ENCODE data around the gene AGBL3.
"Not testable (repeated sequence)": the region's sequence is repeated elsewhere in the genome, so short reads cannot be mapped to it uniquely, and the experiment has no call there.

AGBL3 gene

DNA sequence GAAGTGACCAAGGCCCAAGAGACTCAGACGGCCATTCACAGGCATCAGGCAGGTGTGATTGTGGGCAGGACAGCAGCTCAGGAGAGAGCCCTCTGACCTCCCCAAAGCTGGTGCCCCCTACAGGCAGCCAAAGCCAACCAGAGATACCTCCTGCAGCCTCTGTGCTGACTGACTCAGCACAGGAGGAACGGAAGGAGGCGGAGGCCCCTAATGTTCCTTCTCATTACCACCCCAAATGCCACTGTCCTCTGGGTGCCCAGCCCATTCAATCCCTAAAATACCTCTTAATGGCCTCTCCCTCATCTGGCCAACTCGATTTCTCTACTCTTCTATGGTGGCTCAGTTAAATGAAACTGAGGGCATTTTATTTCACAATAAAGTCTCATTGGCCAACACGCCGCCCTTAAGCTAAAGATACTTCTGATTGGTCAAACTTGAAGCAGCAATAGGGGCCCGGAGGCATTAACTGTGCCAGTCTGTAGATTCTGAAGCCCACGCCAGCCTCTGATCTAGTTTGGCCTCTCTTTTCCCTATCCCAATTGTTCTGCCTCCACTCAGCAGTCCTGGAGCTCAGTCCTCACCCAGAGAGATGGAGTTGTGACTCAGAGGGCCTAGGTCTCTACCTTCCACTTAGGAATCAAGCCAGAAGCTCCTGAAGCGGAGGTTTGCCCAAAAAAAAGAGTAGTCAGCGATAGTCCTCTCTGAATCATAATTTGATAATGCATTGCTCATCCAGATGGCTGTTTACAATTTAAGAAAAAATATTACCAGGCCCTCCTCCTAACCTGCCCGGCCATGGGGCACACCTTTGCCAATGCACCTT is 183.0 kb downstream of the AGBL3 start:
- DNase-seq, result peak; percentile 39

- DNase-seq, result no peak
Observed at GRCh38 chr7:135169964-135170273, 183.6 kb downstream of the AGBL3 start.

DNA sequence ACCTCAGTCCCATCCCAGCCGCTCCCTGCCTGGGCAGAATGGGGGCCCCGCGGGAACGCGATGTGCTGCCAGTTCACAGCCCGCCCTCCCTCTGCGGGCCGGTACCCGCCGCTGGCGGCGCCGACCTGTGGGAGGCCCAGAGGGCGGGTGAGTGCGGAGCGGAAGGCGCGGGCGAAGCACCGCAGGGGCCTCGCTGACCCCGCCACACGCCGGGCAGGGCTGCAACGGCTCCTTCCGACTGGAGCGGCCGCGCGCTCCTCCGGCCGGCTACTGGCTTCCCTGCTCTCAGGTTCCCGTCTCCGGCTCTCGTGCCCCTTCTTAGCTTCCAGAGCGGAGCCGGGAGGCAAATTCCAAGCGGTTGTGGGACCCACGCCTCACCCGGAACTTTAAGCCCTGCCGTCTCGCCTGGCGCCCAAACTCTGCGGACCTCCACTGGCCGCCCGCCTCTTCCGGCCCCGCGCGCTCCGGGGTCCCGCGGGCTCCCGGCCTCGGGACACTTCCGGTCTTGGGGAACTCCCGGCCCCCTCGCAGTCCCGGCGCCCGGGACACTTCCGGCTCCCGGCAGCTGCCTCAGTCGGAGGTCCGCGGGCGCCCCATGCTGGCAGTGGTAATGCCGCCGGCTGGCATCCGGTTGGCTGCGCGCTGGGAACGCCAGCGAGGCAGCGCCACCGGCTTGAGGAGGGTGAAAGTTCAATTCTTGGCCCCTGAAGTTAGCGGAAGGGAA is 184.1 kb downstream of the AGBL3 start, which contains the start of gene CYREN:
CYREN (minus strand) TSS at position 434 of the 724 bp plus-strand sequence. CDS start 1,785 bp downstream, outside the sequence.
- DNase-seq, result peak; percentile 93

GRCh38 chr7:135170998-135171481 is 184.7 kb downstream of the AGBL3 start:
- DNase-seq, result not testable (repeated sequence)

DNA sequence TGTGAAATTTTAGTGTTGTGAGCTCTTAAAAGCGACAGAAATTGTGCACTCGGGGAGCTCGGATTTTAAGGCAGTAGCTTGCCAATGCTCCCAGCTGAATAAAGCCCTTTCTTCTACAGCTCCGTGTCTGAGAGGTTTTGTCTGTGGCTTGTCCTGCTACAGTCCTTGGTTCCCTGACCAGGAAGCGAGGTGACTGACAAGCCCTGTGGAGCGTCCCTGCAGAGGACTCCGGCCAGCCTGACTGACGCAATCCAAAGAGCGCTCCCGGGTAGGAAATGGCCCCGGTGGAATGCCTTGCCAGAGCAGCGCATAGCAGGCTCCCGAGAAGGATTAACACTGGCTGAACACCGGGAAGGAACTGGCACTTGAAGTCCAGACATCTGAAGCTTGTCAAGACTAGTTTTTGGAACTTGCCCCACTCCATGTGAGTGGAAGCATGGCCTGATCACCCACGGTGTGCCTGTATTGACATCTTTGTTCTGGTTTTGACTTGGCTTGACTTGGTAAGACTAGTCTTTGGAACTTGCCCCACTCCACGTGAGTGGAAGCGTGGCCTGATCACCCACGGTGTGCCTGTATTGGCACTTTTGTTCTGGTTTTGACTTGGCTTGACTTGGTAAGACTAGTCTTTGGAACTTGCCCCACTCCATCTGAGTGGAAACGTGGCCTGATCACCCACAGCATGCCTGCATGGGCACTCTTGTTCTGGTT is 185.4 kb downstream of the AGBL3 start:
- not testable (repeated sequence) for DNase-seq

DNA sequence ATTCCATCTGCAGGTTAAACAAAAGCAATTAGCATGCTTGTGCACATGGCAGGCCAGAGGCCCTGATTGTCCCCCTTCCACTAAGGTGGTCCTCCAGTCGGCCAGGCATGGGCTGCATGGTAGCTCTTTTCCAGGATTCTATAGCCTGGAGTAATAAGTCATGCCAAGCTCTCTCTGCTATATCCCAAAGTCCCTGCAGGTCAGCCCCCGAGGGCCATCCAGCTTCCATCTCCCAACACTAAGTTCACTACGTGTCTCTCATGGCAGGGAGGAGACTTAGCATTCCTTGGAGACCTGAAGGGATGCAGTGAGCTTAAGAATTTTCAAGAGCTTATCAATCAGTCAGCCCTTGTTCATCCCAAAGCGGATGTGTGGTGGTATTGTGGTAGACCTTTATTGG is 187.6 kb downstream of the AGBL3 start:
- DNase-seq, result not testable (repeated sequence)

- no peak for DNase-seq
Observed at GRCh38 chr7:135174941-135175340, 188.6 kb downstream of the AGBL3 start.

DNA sequence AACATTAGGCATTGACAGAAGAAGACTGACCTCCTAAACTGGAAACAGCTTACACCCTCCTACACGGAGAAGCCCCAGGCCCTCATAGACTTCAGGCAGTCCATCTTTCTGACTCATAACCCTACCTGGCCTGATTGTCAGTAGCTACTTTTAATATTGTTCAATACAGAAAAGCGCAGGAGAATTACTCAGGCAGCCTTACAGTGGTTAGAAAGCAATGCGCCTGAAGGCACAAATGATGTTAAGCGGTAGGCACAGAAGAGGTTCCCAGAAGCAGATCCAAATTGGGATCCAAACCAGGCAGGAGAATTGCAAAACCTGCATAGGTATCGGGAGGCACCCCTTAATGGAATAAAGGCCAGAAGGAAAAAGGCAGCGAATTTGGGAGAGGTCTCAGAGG is 189.6 kb downstream of the AGBL3 start:
- DNase-seq, result no peak

GRCh38 chr7:135177028-135177696 is 190.9 kb downstream of the AGBL3 start:
- no peak for DNase-seq

GRCh38 chr7:135178364-135178763 is 192.1 kb downstream of the AGBL3 start:
- no peak for DNase-seq

- no peak for DNase-seq
Observed at GRCh38 chr7:135179321-135179925, 193.1 kb downstream of the AGBL3 start.

DNA sequence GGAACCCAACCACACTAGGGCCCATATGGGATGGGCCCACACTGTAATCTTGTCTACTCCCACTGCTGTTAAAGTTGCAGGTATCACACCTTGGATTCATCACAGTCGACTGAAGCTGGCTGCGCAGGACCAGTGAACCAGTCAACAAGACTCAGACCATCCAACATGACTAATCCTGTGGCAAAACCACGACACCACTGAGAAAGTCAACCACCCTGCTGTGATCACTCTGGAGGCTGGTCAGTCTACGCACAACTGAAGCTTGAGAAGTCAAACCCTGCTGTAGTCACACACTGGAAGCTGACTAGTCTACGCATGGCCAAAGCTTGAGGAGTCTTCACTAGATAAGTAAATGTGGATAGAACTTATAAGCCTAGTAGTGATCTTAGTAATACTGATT is 193.8 kb downstream of the AGBL3 start:
- DNase-seq, result no peak

DNA sequence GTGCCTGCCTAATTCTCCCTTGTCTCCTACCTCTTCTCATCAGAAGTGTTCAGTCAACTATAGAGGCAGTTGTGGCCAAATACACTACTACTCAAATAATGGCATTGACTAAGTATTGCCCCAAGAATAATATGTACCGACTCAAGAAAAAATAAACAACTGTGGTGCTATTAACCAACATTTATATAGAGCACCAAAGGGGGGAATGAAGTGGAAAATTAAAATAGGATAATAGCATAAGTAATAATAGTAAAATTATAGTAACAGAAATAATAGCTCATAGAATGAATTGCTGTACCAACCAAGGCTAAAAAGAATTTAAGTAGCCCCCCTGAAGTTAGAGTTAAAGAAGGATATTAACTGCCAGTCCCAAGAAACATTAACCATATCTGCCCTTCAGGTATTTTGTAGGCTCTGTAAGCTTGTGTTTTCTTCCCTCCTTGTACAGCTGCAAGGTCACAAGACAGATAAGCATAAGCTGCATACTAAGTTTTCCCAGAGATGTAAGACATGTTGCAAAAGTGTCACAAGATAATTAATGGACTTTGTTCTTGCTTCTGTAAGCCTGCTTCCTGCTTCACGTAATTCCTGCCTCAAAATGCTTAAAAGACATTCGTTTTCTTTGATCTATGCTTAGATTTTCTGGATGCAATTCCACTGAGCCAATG is 195.1 kb downstream of the AGBL3 start:
- no peak for DNase-seq

GRCh38 chr7:135181929-135182678 is 195.8 kb downstream of the AGBL3 start:
- no peak for DNase-seq

DNA sequence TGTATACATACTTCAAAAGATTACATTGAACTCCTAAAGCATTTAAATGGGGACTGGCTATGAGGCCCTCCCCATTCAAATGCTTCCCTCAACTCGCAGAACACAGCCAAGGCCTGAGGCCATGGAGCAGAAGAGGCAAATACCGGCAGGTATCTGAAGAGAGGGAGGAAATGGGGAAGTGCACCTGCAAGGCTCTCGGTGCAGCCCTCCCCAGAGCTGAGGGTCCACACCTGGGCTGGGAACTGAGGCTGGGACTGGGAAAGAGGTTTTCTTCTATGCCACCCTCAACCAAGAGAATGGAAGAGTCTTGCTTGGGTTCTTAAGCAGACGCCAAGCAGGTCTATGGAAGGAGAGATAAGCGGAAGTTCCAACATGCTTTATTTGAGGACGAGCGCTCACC is 197.2 kb downstream of the AGBL3 start:
- DNase-seq, result no peak

GRCh38 chr7:135184254-135184841 is 198.0 kb downstream of the AGBL3 start:
- DNase-seq, result no peak

Measured in fibroblast of upper back skin (primary cell).